GM23248 (cell line): ENCODE results near the gene DNTTIP2. TPM values are rescaled to one million over a fixed set of nuclear protein-coding genes. Genes with fewer than 3 reads are reported as not detected.
"Not testable (repeated sequence)": the region's sequence is repeated elsewhere in the genome, so short reads cannot be mapped to it uniquely, and the experiment has no call there.

Source experiments
- DNase-seq: peaks from one replicate; pipeline ENCODE4 v3.0.0-alpha.2; 2015
- H2AFZ ChIP-seq: fragments of 200-600 bp; sonication (generic); 2 replicates; pipeline ENCODE4 v1.6.1; 2016; ENCODE audit warnings: antibody characterized with exemption
- H3F3A ChIP-seq: fragments of 200-600 bp; sonication (generic); 2 replicates; pipeline ENCODE4 v1.6.1; 2016; ENCODE audit warnings: mild to moderate bottlenecking, antibody characterized with exemption, mixed run types; ENCODE audit not compliant: insufficient read depth
- H3K27ac ChIP-seq: fragments of 200-600 bp; sonication (generic); 2 replicates; pipeline ENCODE4 v1.5.1; 2016; ENCODE audit warnings: mild to moderate bottlenecking
- H3K27me3 ChIP-seq: fragments of 200-600 bp; sonication (generic); replicated peaks from 2 replicates; pipeline ENCODE4 v1.6.1; 2016; ENCODE audit warnings: mild to moderate bottlenecking; ENCODE audit not compliant: insufficient read depth
- H3K36me3 ChIP-seq: fragments of 200-600 bp; sonication (generic); 2 replicates; pipeline ENCODE4 v1.6.1; 2016; ENCODE audit warnings: low read depth, mild to moderate bottlenecking
- H3K4me1 ChIP-seq: fragments of 200-600 bp; sonication (generic); 2 replicates; pipeline ENCODE4 v1.6.1; 2016; ENCODE audit warnings: mild to moderate bottlenecking; ENCODE audit not compliant: insufficient read depth
- H3K4me2 ChIP-seq: fragments of 200-600 bp; sonication (generic); one replicate; pipeline ENCODE4 v1.6.1; 2016; ENCODE audit warnings: mild to moderate bottlenecking; ENCODE audit not compliant: unreplicated experiment
- H3K4me3 ChIP-seq: fragments of 200-600 bp; sonication (generic); 2 replicates; pipeline ENCODE4 v1.5.1; 2016; ENCODE audit warnings: mild to moderate bottlenecking
- H3K79me2 ChIP-seq: fragments of 200-600 bp; sonication (generic); 2 replicates; pipeline ENCODE4 v1.6.1; 2016; ENCODE audit warnings: mild to moderate bottlenecking; ENCODE audit not compliant: insufficient read depth
- H3K9ac ChIP-seq: fragments of 200-600 bp; sonication (generic); 2 replicates; pipeline ENCODE4 v1.6.1; 2016; ENCODE audit warnings: mild to moderate bottlenecking
- H3K9me2 ChIP-seq: fragments of 200-600 bp; sonication (generic); 2 replicates; pipeline ENCODE4 v1.6.1; 2016; ENCODE audit warnings: mixed run types, mild to moderate bottlenecking, moderate library complexity; ENCODE audit not compliant: insufficient read depth
- H3K9me3 ChIP-seq: fragments of 200-600 bp; sonication (generic); one replicate; pipeline ENCODE4 v1.6.1; 2017; ENCODE audit warnings: low read depth
- H4K20me1 ChIP-seq: fragments of 200-600 bp; sonication (generic); 2 replicates; pipeline ENCODE4 v1.6.0; 2016; ENCODE audit not compliant: insufficient read depth
- EZH2 ChIP-seq: fragments of 200-600 bp; sonication (generic); IDR thresholded peaks from 2 replicates; pipeline ENCODE4 v1.6.1; 2018; ENCODE audit warnings: antibody characterized with exemption, mild to moderate bottlenecking; ENCODE audit not compliant: insufficient read depth, poor library complexity, severe bottlenecking
- EZH2phosphoT487 ChIP-seq: fragments of 200-600 bp; sonication (generic); IDR thresholded peaks from 2 replicates; pipeline ENCODE4 v1.6.1; 2018; ENCODE audit warnings: antibody characterized with exemption, moderate library complexity, mild to moderate bottlenecking, low read depth; ENCODE audit not compliant: insufficient read depth
- WGBS, 2 experiments: methylation state at CpG; one replicate each; pipeline ENCODE4 v1.1.6; 2015 to 2017; ENCODE audit warnings: low lambda C conversion rate in 2 of 2, low coverage in 1 of 2; ENCODE audit errors: missing lambda C conversion rate in 2 of 2; 5-methylcytosine and 5-hydroxymethylcytosine counted together
- in situ Hi-C: fragments of 300-500 bp; cut with MboI; formaldehyde crosslinking; loops from 2 replicates; pipeline ENCODE4 v1.15.0; 2020
- polyA plus RNA-seq: library from polyadenylated mRNA; unstranded; fragments of >200 nt; fragmentation: Nextera tagmentation; extraction: Ambion mirVana; gene quantifications from 2 replicates; pipeline ENCODE4 v1.2.1, GENCODE V29; 2016
- total RNA-seq: library from RNA; depleted of rRNA; stranded (reverse); fragments of >200 nt; shearing (Covaris generic); gene quantifications from 2 replicates; pipeline ENCODE4 v1.2.3, GENCODE V29; 2014; rRNA removed

DNTTIP2 gene
- total RNA-seq = 31.1 and 35.8 TPM in 2 replicates
- polyA plus RNA-seq = 52.8 and 62.1 TPM in 2 replicates

GRCh38 chr1:93878889-93879586 lies at the start of gene DNTTIP2:
DNTTIP2 (minus strand) TSS chr1:93879206; CDS start chr1:93879148, 58 bp downstream.
- DNase-seq = peak; percentile 97
- H3K4me3 ChIP-seq = peak within 1 kb of the TSS; percentile 93
- H3K4me1 ChIP-seq = peaks cover 27% of the 10 kb centered on the region
- H3K79me2 ChIP-seq = peaks cover 61% of the 10 kb centered on the region
- H3F3A ChIP-seq = peaks cover 43% of the 10 kb centered on the region
- WGBS, 2 experiments = 1 to 2% methylated on average over 50 of the region's 50 CpGs
- H3K9ac ChIP-seq = peak within 1 kb of the TSS; percentile 95
- no peaks in the 10 kb centered on the region for H3K9me3 ChIP-seq
- TF ChIP-seq EZH2phosphoT487 (no peak), EZH2 (no peak)
- H2AFZ ChIP-seq = peak within 1 kb of the TSS; percentile 93
- in situ Hi-C loops = loop anchor here (25.0 kb wide), 1 partner anchor 458 kb away; no protein-coding TSS in a partner anchor
- no peaks in the 10 kb centered on the region for H3K9me2 ChIP-seq
- peak within 1 kb of the TSS; percentile 85 for H3K27ac ChIP-seq
- H3K36me3 ChIP-seq = peaks cover 48% of the 10 kb centered on the region
- H3K27me3 ChIP-seq = no peaks in the 10 kb centered on the region
- no peaks in the 10 kb centered on the region for H4K20me1 ChIP-seq
- peak within 1 kb of the TSS; percentile 87 for H3K4me2 ChIP-seq

- Histone ChIP-seq H3K36me3 (no peaks in the 10 kb centered on the region), H3K27me3 (no peaks in the 10 kb centered on the region), H3K79me2 (no peaks in the 10 kb centered on the region), H3F3A (no peaks in the 10 kb centered on the region), H4K20me1 (no peaks in the 10 kb centered on the region), H3K9me3 (no peaks in the 10 kb centered on the region), H3K27ac (no peak overlapping the region), H3K9me2 (no peaks in the 10 kb centered on the region), H3K4me3 (no peak overlapping the region), H3K4me2 (no peak overlapping the region), H2AFZ (no peak overlapping the region), H3K4me1 (no peaks in the 10 kb centered on the region), H3K9ac (no peak overlapping the region)
- in situ Hi-C loops = no loop called here
- TF ChIP-seq EZH2phosphoT487 = no peak
- no peak for TF ChIP-seq EZH2
- DNase-seq = no peak
- WGBS, 2 experiments = 78 to 79% methylated on average over 3 of the region's 3 CpGs
Observed at GRCh38 chr1:93925206-93925605, 46.2 kb upstream of the DNTTIP2 start.

- TF ChIP-seq EZH2phosphoT487 = no peak
- TF ChIP-seq EZH2 = no peak
- Histone ChIP-seq H3F3A (no peaks in the 10 kb centered on the region), H3K27ac (no peak overlapping the region), H3K9me2 (no peaks in the 10 kb centered on the region), H3K36me3 (no peaks in the 10 kb centered on the region), H3K9ac (no peak overlapping the region), H3K27me3 (no peaks in the 10 kb centered on the region), H3K9me3 (no peaks in the 10 kb centered on the region), H3K4me3 (no peak overlapping the region), H4K20me1 (no peaks in the 10 kb centered on the region), H3K4me2 (no peak overlapping the region), H2AFZ (no peak overlapping the region), H3K79me2 (no peaks in the 10 kb centered on the region), H3K4me1 (no peaks in the 10 kb centered on the region)
- DNase-seq = no peak
- WGBS, 2 experiments = 35 to 60% methylated on average over 1 of the region's 1 CpG
- in situ Hi-C loops = no loop called here
Observed at GRCh38 chr1:93919780-93920179, 40.8 kb upstream of the DNTTIP2 start.

GRCh38 chr1:93917302-93917701 lies 38.3 kb upstream of the DNTTIP2 start:
- Histone ChIP-seq H3K4me1 (no peaks in the 10 kb centered on the region), H3K79me2 (no peaks in the 10 kb centered on the region), H3K9ac (no peak overlapping the region), H2AFZ (no peak overlapping the region), H3K27me3 (no peaks in the 10 kb centered on the region), H3K9me2 (no peaks in the 10 kb centered on the region), H3F3A (no peaks in the 10 kb centered on the region), H3K36me3 (no peaks in the 10 kb centered on the region), H3K4me2 (no peak overlapping the region), H4K20me1 (no peaks in the 10 kb centered on the region), H3K27ac (no peak overlapping the region), H3K9me3 (no peaks in the 10 kb centered on the region), H3K4me3 (no peak overlapping the region)
- in situ Hi-C loops = no loop called here
- DNase-seq = no peak
- WGBS, 2 experiments = 84 to 87% methylated on average over 10 of the region's 10 CpGs
- TF ChIP-seq EZH2phosphoT487 (no peak), EZH2 (no peak)

- H3K27me3 ChIP-seq, H3K36me3 ChIP-seq, H3K4me3 ChIP-seq, H3K9ac ChIP-seq, H3K9me3 ChIP-seq, H3K27ac ChIP-seq, H4K20me1 ChIP-seq, H3K9me2 ChIP-seq, H3K4me2 ChIP-seq, in situ Hi-C loops, DNase-seq, H2AFZ ChIP-seq: not testable (repeated sequence)
- H3K4me1 ChIP-seq = peaks cover 17% of the 10 kb centered on the region
- peaks cover 30% of the 10 kb centered on the region for H3K79me2 ChIP-seq
- 92 to 98% methylated on average over 3 of the region's 3 CpGs for WGBS, 2 experiments
- peaks cover 28% of the 10 kb centered on the region for H3F3A ChIP-seq
Observed at GRCh38 chr1:93910880-93911279, 31.9 kb upstream of the DNTTIP2 start.
